OCI-LY7 (cell line): ENCODE measurements around the gene PIH1D1. TPM values are rescaled to one million over a fixed set of nuclear protein-coding genes. Genes with fewer than 3 reads are reported as not detected.

Source experiments
- BruUV-seq: library from RNA; stranded (reverse); fragments of 400-500 nt; replicated peaks from 2 replicates; lab custom pipeline; 2021; lab: Mats Ljungman, UMichigan
- CTCF ChIA-PET: fragments of 300-600 bp; sonication (Branson Sonifier 250); formaldehyde crosslinking; loops from one replicate; lab custom pipeline; 2022; ENCODE audit warnings: antibody characterized with exemption; ENCODE audit not compliant: unreplicated experiment; lab: Charles Lee
- POLR2A ChIA-PET: fragments of 300-600 bp; sonication (Branson Sonifier 250); formaldehyde crosslinking; loops from one replicate; lab custom pipeline; 2022; ENCODE audit warnings: antibody characterized with exemption; lab: Charles Lee
- DNase-seq: peaks from one replicate; pipeline ENCODE4 v3.0.0-alpha.2; 2015; ENCODE audit warnings: low spot score
- H2AFZ ChIP-seq: fragments of 200-600 bp; sonication (generic), shearing (Covaris generic); 2 replicates; pipeline ENCODE4 v1.6.1; 2014; ENCODE audit warnings: mild to moderate bottlenecking, antibody characterized with exemption, low read length, moderate library complexity
- H3K27ac ChIP-seq: fragments of 200-600 bp; sonication (generic); 2 replicates; pipeline ENCODE4 v1.5.1; 2014; ENCODE audit warnings: mixed run types, low read depth, mild to moderate bottlenecking, moderate library complexity, low read length, inconsistent platforms; ENCODE audit not compliant: poor library complexity, severe bottlenecking
- H3K36me3 ChIP-seq: fragments of 200-600 bp; sonication (generic); 2 replicates; pipeline ENCODE4 v1.6.1; 2014; ENCODE audit warnings: mild to moderate bottlenecking, antibody characterized with exemption, low read length, moderate library complexity, mixed read lengths; ENCODE audit not compliant: insufficient read depth
- H3K4me1 ChIP-seq: fragments of 200-600 bp; sonication (generic); 2 replicates; pipeline ENCODE4 v1.5.1; 2014; ENCODE audit warnings: mild to moderate bottlenecking, low read length; ENCODE audit not compliant: insufficient read depth, poor library complexity, severe bottlenecking
- H3K4me2 ChIP-seq: fragments of 200-600 bp; sonication (generic); 2 replicates; pipeline ENCODE4 v1.6.1; 2014; ENCODE audit warnings: mild to moderate bottlenecking, low read length
- H3K4me3 ChIP-seq: fragments of 200-600 bp; sonication (generic); 2 replicates; pipeline ENCODE4 v1.5.1; 2014; ENCODE audit warnings: mild to moderate bottlenecking, low read depth, low read length; ENCODE audit not compliant: poor library complexity, severe bottlenecking
- H3K79me2 ChIP-seq: fragments of 200-600 bp; sonication (generic); 2 replicates; pipeline ENCODE4 v1.6.1; 2016; ENCODE audit warnings: low read depth, mild to moderate bottlenecking, low read length, moderate library complexity, mixed read lengths; ENCODE audit not compliant: insufficient read depth
- H3K9me2 ChIP-seq: fragments of 200-600 bp; sonication (generic); 2 replicates; pipeline ENCODE4 v1.6.1; 2016; ENCODE audit warnings: mild to moderate bottlenecking, low read length, mixed read lengths; ENCODE audit not compliant: insufficient read depth
- H3K9me3 ChIP-seq: fragments of 200-600 bp; sonication (generic); 2 replicates; pipeline ENCODE4 v1.6.1; 2014; ENCODE audit warnings: mild to moderate bottlenecking, mixed run types, low read length, mixed read lengths
- H4K20me1 ChIP-seq: fragments of 200-600 bp; sonication (generic); 2 replicates; pipeline ENCODE4 v1.6.1; 2014; ENCODE audit warnings: mild to moderate bottlenecking, antibody characterized with exemption, low read length, moderate library complexity, mixed read lengths; ENCODE audit not compliant: insufficient read depth
- CTCF ChIP-seq: fragments of 200-600 bp; sonication (generic); conservative IDR thresholded peaks from 2 replicates; pipeline ENCODE4 v1.5.1; 2014; ENCODE audit warnings: mild to moderate bottlenecking, antibody characterized with exemption, low read length, moderate library complexity, mixed read lengths
- EZH2phosphoT487 ChIP-seq: fragments of 200-600 bp; sonication (generic); IDR thresholded peaks from 2 replicates; pipeline ENCODE4 v1.6.1; 2018; ENCODE audit warnings: low read depth, borderline replicate concordance, mild to moderate bottlenecking, mixed run types, antibody characterized with exemption, low read length, moderate library complexity, mixed read lengths
- intact Hi-C: fragments of 100-400 bp; cut with micrococcal nuclease; formaldehyde crosslinking; loops from one replicate; pipeline ENCODE4 v1.10.0; 2022; ENCODE audit not compliant: unreplicated experiment
- total RNA-seq, 2 experiments: library from RNA; depleted of rRNA in 1 of 2; stranded (reverse); fragments of >200 nt in 1 of 2; shearing (Covaris generic) in 1 of 2; gene quantifications; 2 replicates each; pipeline ENCODE4 v1.2.3, GENCODE V29; 2014 to 2022

Gene PIH1D1
- total RNA-seq, 2 experiments from 2014 or later, result 95.5 to 117 TPM

- TF ChIP-seq EZH2phosphoT487 (no peak), CTCF (no peak)
- peak overlapping the region; percentile 92 for H2AFZ ChIP-seq
- no peaks in the 10 kb centered on the region for H3K9me3 ChIP-seq
- H3K4me1 ChIP-seq, result peaks cover 3% of the 10 kb centered on the region
- no peaks in the 10 kb centered on the region for H4K20me1 ChIP-seq
- DNase-seq, result peak; percentile 72
- H3K9me2 ChIP-seq, result no peaks in the 10 kb centered on the region
- no peaks in the 10 kb centered on the region for H3K79me2 ChIP-seq
- peaks cover 16% of the 10 kb centered on the region for H3K36me3 ChIP-seq
- ChIA-PET POLR2A (interaction anchor here (0.5 to 0.9 kb wide), 2 partner anchors 9 to 136 kb away, joined by 3 to 4 read pairs; partner anchors contain the start of gene PIH1D1), CTCF (no interaction called here)
- H3K27ac ChIP-seq, result peak overlapping the region; percentile 61
- intact Hi-C loops, result loop anchor here (1.0 to 10.0 kb wide), 5 partner anchors 51 to 216 kb away; partner anchors contain the start of gene CD37
- H3K4me2 ChIP-seq, result peak overlapping the region; percentile 91
- H3K4me3 ChIP-seq, result peak overlapping the region; percentile 71
- BruUV-seq, result no TSS peak
Measured at GRCh38 chr19:49442771-49443365, 8.7 kb downstream of the PIH1D1 start.

GRCh38 chr19:49442354-49442753, 9.3 kb downstream of the PIH1D1 start:
- Histone ChIP-seq H3K79me2 (no peaks in the 10 kb centered on the region), H3K4me2 (peak overlapping the region; percentile 91), H4K20me1 (no peaks in the 10 kb centered on the region), H3K27ac (no peak overlapping the region), H3K36me3 (peaks cover 12% of the 10 kb centered on the region; the same call in 1 of the 2 replicates), H2AFZ (no peak overlapping the region), H3K9me3 (no peaks in the 10 kb centered on the region), H3K4me1 (no peaks in the 10 kb centered on the region), H3K9me2 (no peaks in the 10 kb centered on the region), H3K4me3 (peak overlapping the region; percentile 71)
- TF ChIP-seq CTCF (no peak), EZH2phosphoT487 (no peak)
- DNase-seq, result no peak
- intact Hi-C loops, result loop anchor here (2.0 to 10.0 kb wide), 2 partner anchors 108 to 216 kb away; partner anchors contain the start of gene CD37
- ChIA-PET POLR2A (no interaction called here), CTCF (interaction anchor here (0.8 kb wide), 1 partner anchor 51 kb away, joined by 4 read pairs; no protein-coding TSS in a partner anchor)
- BruUV-seq, result no TSS peak

- no peak for DNase-seq
- Histone ChIP-seq H3K4me1 (no peaks in the 10 kb centered on the region), H3K9me3 (no peaks in the 10 kb centered on the region), H3K4me3 (no peak overlapping the region), H2AFZ (no peak overlapping the region), H3K36me3 (peaks cover 8% of the 10 kb centered on the region; the same call in 1 of the 2 replicates), H4K20me1 (no peaks in the 10 kb centered on the region), H3K4me2 (no peak overlapping the region), H3K9me2 (no peaks in the 10 kb centered on the region), H3K27ac (no peak overlapping the region), H3K79me2 (no peaks in the 10 kb centered on the region)
- intact Hi-C loops, result loop anchor here (2.0 to 10.0 kb wide), 2 partner anchors 107 to 215 kb away; partner anchors contain the start of gene CD37
- POLR2A ChIA-PET, result no interaction called here
- BruUV-seq, result no TSS peak
- CTCF ChIA-PET, result interaction anchor here (0.8 kb wide), 1 partner anchor 50 kb away, joined by 4 read pairs; no protein-coding TSS in a partner anchor
- TF ChIP-seq CTCF, result no peak
Measured at GRCh38 chr19:49441960-49442350, 9.7 kb downstream of the PIH1D1 start.
